Calu3 (cell line): ENCODE measurements around the gene HBE1. TPM values are rescaled to one million over a fixed set of nuclear protein-coding genes. Genes with fewer than 3 reads are reported as not detected.

Experiments
- BruUV-seq: library from RNA; stranded (reverse); fragments of 400-500 nt; replicated peaks from 2 replicates; lab custom pipeline; 2021; lab: Mats Ljungman, UMichigan
- CTCF ChIA-PET: fragments of 300-600 bp; sonication (Branson Sonifier 250); formaldehyde crosslinking; loops from one replicate; lab custom pipeline; 2022; ENCODE audit warnings: antibody characterized with exemption; lab: Charles Lee
- DNase-seq: peaks from one replicate; pipeline ENCODE4 v3.0.0; 2022
- H3K27ac Mint-ChIP-seq: one replicate; pipeline ENCODE4 v1.8.0; 2022; ENCODE audit warnings: mixed read lengths; ENCODE audit not compliant: unreplicated experiment
- H3K27me3 Mint-ChIP-seq: one replicate; pipeline ENCODE4 v1.8.0; 2022; ENCODE audit warnings: mixed read lengths; ENCODE audit not compliant: unreplicated experiment
- H3K36me3 Mint-ChIP-seq: one replicate; pipeline ENCODE4 v1.8.0; 2022; ENCODE audit warnings: mild to moderate bottlenecking, moderate library complexity, mixed read lengths; ENCODE audit not compliant: insufficient read depth, unreplicated experiment
- H3K4me1 Mint-ChIP-seq: one replicate; pipeline ENCODE4 v1.8.0; 2022; ENCODE audit warnings: mild to moderate bottlenecking, low read depth, mixed read lengths; ENCODE audit not compliant: unreplicated experiment
- H3K4me3 Mint-ChIP-seq: one replicate; pipeline ENCODE4 v1.8.0; 2022; ENCODE audit warnings: mild to moderate bottlenecking, low read depth, moderate library complexity, mixed read lengths; ENCODE audit not compliant: unreplicated experiment
- H3K9me3 Mint-ChIP-seq: one replicate; pipeline ENCODE4 v1.8.0; 2022; ENCODE audit warnings: low read depth, mixed read lengths; ENCODE audit not compliant: unreplicated experiment
- CTCF ChIP-seq: fragments of 200-600 bp; IDR thresholded peaks from one replicate; pipeline ENCODE4 v1.8.0; 2022; ENCODE audit warnings: antibody characterized with exemption; ENCODE audit not compliant: unreplicated experiment
- intact Hi-C: fragments of 100-400 bp; cut with micrococcal nuclease; formaldehyde crosslinking; loops from one replicate; pipeline ENCODE4 v1.10.0; 2022; ENCODE audit not compliant: unreplicated experiment
- total RNA-seq: library from RNA; stranded (reverse); gene quantifications from 2 replicates; pipeline ENCODE4 v1.2.3, GENCODE V29; 2022

The HBE1 gene
- total RNA-seq, 1 experiment from 2014 or later, result not detected

GRCh38 chr11:5240056-5240455, 29.7 kb downstream of the HBE1 start:
- no peaks in the 10 kb centered on the region for H3K9me3 Mint-ChIP-seq
- no peaks in the 10 kb centered on the region for H3K36me3 Mint-ChIP-seq
- intact Hi-C loops, result no loop called here
- no peak overlapping the region for H3K4me3 Mint-ChIP-seq
- H3K27ac Mint-ChIP-seq, result no peak overlapping the region
- CTCF ChIA-PET, result no interaction called here
- H3K4me1 Mint-ChIP-seq, result no peaks in the 10 kb centered on the region
- TF ChIP-seq CTCF, result no peak
- H3K27me3 Mint-ChIP-seq, result peaks cover 6% of the 10 kb centered on the region
- no peak for DNase-seq
- no TSS peak for BruUV-seq

GRCh38 chr11:5239046-5239445, 30.7 kb downstream of the HBE1 start:
- CTCF ChIA-PET, result no interaction called here
- no peaks in the 10 kb centered on the region for H3K9me3 Mint-ChIP-seq
- H3K36me3 Mint-ChIP-seq, result no peaks in the 10 kb centered on the region
- no peak for DNase-seq
- TF ChIP-seq CTCF, result no peak
- no TSS peak for BruUV-seq
- no peak overlapping the region for H3K27ac Mint-ChIP-seq
- no peak overlapping the region for H3K4me3 Mint-ChIP-seq
- intact Hi-C loops, result no loop called here
- no peaks in the 10 kb centered on the region for H3K4me1 Mint-ChIP-seq
- H3K27me3 Mint-ChIP-seq, result no peaks in the 10 kb centered on the region

- CTCF ChIA-PET, result no interaction called here
- no peaks in the 10 kb centered on the region for H3K36me3 Mint-ChIP-seq
- intact Hi-C loops, result no loop called here
- H3K4me1 Mint-ChIP-seq, result no peaks in the 10 kb centered on the region
- no peak overlapping the region for H3K27ac Mint-ChIP-seq
- no TSS peak for BruUV-seq
- no peak overlapping the region for H3K4me3 Mint-ChIP-seq
- TF ChIP-seq CTCF, result no peak
- H3K9me3 Mint-ChIP-seq, result no peaks in the 10 kb centered on the region
- DNase-seq, result no peak
- H3K27me3 Mint-ChIP-seq, result no peaks in the 10 kb centered on the region
Observed at GRCh38 chr11:5238486-5238885, 31.3 kb downstream of the HBE1 start.

GRCh38 chr11:5237420-5237819, 32.3 kb downstream of the HBE1 start:
- no peak for TF ChIP-seq CTCF
- H3K4me1 Mint-ChIP-seq, result no peaks in the 10 kb centered on the region
- CTCF ChIA-PET, result no interaction called here
- no peak overlapping the region for H3K27ac Mint-ChIP-seq
- H3K9me3 Mint-ChIP-seq, result no peaks in the 10 kb centered on the region
- no peak for DNase-seq
- no TSS peak for BruUV-seq
- no peaks in the 10 kb centered on the region for H3K36me3 Mint-ChIP-seq
- no peak overlapping the region for H3K4me3 Mint-ChIP-seq
- intact Hi-C loops, result no loop called here
- no peaks in the 10 kb centered on the region for H3K27me3 Mint-ChIP-seq
